ENCODE data around the gene MS4A14.

Gene MS4A14

GRCh38 chr11:60420015-60420414 is 23.8 kb downstream of the MS4A14 start:
- H3K4me3 ChIP-seq (replicated peaks in 1 of 2; ENCODE audit: low read depth in 2 of 2, low read length in 2 of 2) = no peak overlapping the region
- no peak for DNase-seq (ENCODE audit: low read depth in 2 of 2)
- TF ChIP-seq CTCF (IDR thresholded peaks at IDR 0.05; ENCODE audit: low read depth, low read length) = no peak

- no peak for TF ChIP-seq CTCF (IDR thresholded peaks at IDR 0.05; ENCODE audit: low read depth, low read length)
- H3K4me3 ChIP-seq (replicated peaks in 1 of 2; ENCODE audit: low read depth in 2 of 2, low read length in 2 of 2) = no peak overlapping the region
- no peak for DNase-seq (ENCODE audit: low read depth in 2 of 2)
Measured at GRCh38 chr11:60422609-60423008, 26.4 kb downstream of the MS4A14 start.

- peak in 1 of 2 donors; percentile 0 for DNase-seq (ENCODE audit: low read depth in 2 of 2)
- TF ChIP-seq CTCF (IDR thresholded peaks at IDR 0.05; ENCODE audit: low read depth, low read length) = no peak
- no peak overlapping the region for H3K4me3 ChIP-seq (replicated peaks in 1 of 2; ENCODE audit: low read depth in 2 of 2, low read length in 2 of 2)
Measured at GRCh38 chr11:60428517-60428916, 32.3 kb downstream of the MS4A14 start.

GRCh38 chr11:60429272-60429671 is 33.0 kb downstream of the MS4A14 start, which contains the start of gene MS4A5:
Gene MS4A5, plus strand, starts transcription at chr11:60429572. Its CDS starts 103 bp downstream, at chr11:60429675.
- DNase-seq (ENCODE audit: low read depth in 2 of 2) = no peak
- H3K4me3 ChIP-seq (replicated peaks in 1 of 2; ENCODE audit: low read depth in 2 of 2, low read length in 2 of 2) = no peak within 1 kb of the TSS
- TF ChIP-seq CTCF (IDR thresholded peaks at IDR 0.05; ENCODE audit: low read depth, low read length) = no peak

- DNase-seq (ENCODE audit: low read depth in 2 of 2) = no peak
- TF ChIP-seq CTCF (IDR thresholded peaks at IDR 0.05; ENCODE audit: low read depth, low read length) = no peak
- H3K4me3 ChIP-seq (replicated peaks in 1 of 2; ENCODE audit: low read depth in 2 of 2, low read length in 2 of 2) = no peak overlapping the region
Measured at GRCh38 chr11:60431251-60431650, 35.0 kb downstream of the MS4A14 start.

GRCh38 chr11:60433401-60433800 is 37.1 kb downstream of the MS4A14 start:
- no peak for DNase-seq (ENCODE audit: low read depth in 2 of 2)
- H3K4me3 ChIP-seq (replicated peaks in 1 of 2; ENCODE audit: low read depth in 2 of 2, low read length in 2 of 2) = no peak overlapping the region
- no peak for TF ChIP-seq CTCF (IDR thresholded peaks at IDR 0.05; ENCODE audit: low read depth, low read length)

- TF ChIP-seq CTCF (IDR thresholded peaks at IDR 0.05; ENCODE audit: low read depth, low read length) = no peak
- no peak overlapping the region for H3K4me3 ChIP-seq (replicated peaks in 1 of 2; ENCODE audit: low read depth in 2 of 2, low read length in 2 of 2)
- no peak for DNase-seq (ENCODE audit: low read depth in 2 of 2)
Measured at GRCh38 chr11:60447070-60447469, 50.8 kb downstream of the MS4A14 start.
